Urinary bladder (tissue), 4 donors: ENCODE results near the gene FYTTD1. TPM values are rescaled to one million over a fixed set of nuclear protein-coding genes. Genes with fewer than 3 reads are reported as not detected.

ENCODE experiments used
- DNase-seq: peaks from one replicate; pipeline ENCODE4 v3.0.0-alpha.2; 2015; ENCODE audit errors: extremely low spot score
- H3K27ac ChIP-seq: one replicate; pipeline ENCODE4 v1.5.1; 2013; ENCODE audit warnings: low read depth, mild to moderate bottlenecking, moderate library complexity
- H3K36me3 ChIP-seq: one replicate; pipeline ENCODE4 v1.6.1; 2013; ENCODE audit warnings: mild to moderate bottlenecking, moderate library complexity; ENCODE audit not compliant: insufficient read depth
- H3K4me1 ChIP-seq: one replicate; pipeline ENCODE4 v1.6.1; 2013; ENCODE audit warnings: mild to moderate bottlenecking, moderate library complexity; ENCODE audit not compliant: insufficient read depth
- H3K4me3 ChIP-seq: one replicate; pipeline ENCODE4 v1.5.1; 2013; ENCODE audit warnings: low read depth, low read length
- WGBS: extraction: QIAGEN DNeasy Blood & Tissue Kit; methylation state at CpG from one replicate; pipeline ENCODE4 v1.1.7; 2013; 5-methylcytosine and 5-hydroxymethylcytosine counted together
- polyA plus RNA-seq: library from polyadenylated mRNA; stranded (reverse); fragments of 200-250 nt; gene quantifications from one replicate; pipeline ENCODE4 v1.2.3, GENCODE V29; 2013
- total RNA-seq: library from RNA; depleted of rRNA; stranded (reverse); fragments of >200 nt; gene quantifications from one replicate; pipeline ENCODE4 v1.2.3, GENCODE V29; 2014
- donor health status: healthy with polysubstance abuse.
- donor health status: healthy.

FYTTD1 gene
- total and polyA plus RNA-seq, 2 donors, result 36.5 to 56.4 TPM

GRCh38 chr3:197791113-197791891 is 41.6 kb downstream of the FYTTD1 start, which contains the start of gene LRCH3:
Gene LRCH3 (plus strand): TSS chr3:197791254. CDS start chr3:197791279, 25 bp downstream.
- H3K36me3 ChIP-seq, result no peaks in the 10 kb centered on the region
- peak; percentile 55 for DNase-seq
- under 1% methylated on average over 83 of the region's 83 CpGs for WGBS
- peak within 1 kb of the TSS; percentile 93 for H3K4me3 ChIP-seq
- H3K27ac ChIP-seq, result peak within 1 kb of the TSS; percentile 100
- peaks cover 3% of the 10 kb centered on the region for H3K4me1 ChIP-seq

GRCh38 chr3:197791892-197792647 is 42.4 kb downstream of the FYTTD1 start:
- 19% methylated on average over 25 of the region's 25 CpGs for WGBS
- H3K4me1 ChIP-seq, result peaks cover 3% of the 10 kb centered on the region
- peak overlapping the region; percentile 100 for H3K27ac ChIP-seq
- H3K36me3 ChIP-seq, result no peaks in the 10 kb centered on the region
- DNase-seq, result no peak
- H3K4me3 ChIP-seq, result peak overlapping the region; percentile 93

DNA sequence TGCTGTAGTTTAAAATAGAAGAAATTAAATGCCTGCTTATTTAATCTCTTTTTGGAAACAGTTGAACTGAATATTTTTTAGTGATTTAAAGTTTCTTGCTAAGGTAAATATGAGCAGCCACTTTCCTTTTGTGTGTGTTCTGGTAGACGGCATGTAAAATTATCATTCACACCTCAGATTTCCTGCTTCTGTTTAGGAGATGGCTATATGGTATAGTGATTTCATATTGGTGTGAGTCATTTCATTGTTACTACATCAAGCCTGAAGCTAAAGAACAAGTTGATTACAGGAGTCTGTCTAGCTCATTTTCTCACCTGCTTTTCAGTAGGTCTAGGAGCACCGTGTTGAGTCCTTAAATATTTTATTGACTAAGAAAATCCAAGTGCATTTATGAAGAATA is 43.6 kb downstream of the FYTTD1 start:
- no peak for DNase-seq
- Histone ChIP-seq H3K4me3 (no peak overlapping the region), H3K36me3 (no peaks in the 10 kb centered on the region), H3K4me1 (peaks cover 3% of the 10 kb centered on the region), H3K27ac (no peak overlapping the region)
- 35% methylated on average over 2 of the region's 2 CpGs for WGBS

DNA sequence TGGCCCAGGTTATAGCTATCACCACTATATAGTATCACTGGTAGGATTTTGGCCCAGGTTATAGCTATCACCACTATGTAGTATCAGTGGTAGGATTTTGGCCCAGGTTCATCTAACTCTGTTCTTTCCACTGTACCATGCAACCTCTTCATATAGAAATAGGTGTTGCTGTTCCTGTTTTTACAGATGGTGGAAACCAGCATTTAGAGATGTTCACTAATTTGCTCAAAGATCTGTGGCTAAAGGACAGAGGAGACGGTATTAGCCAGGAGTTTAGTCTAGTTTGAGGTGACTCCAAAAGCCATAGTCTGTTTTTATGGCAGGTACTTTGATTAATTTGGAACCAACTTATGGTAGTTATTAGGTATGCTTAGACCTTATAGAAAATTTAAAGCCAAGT is 44.4 kb downstream of the FYTTD1 start:
- Histone ChIP-seq H3K4me1 (peaks cover 3% of the 10 kb centered on the region), H3K4me3 (no peak overlapping the region), H3K27ac (no peak overlapping the region), H3K36me3 (no peaks in the 10 kb centered on the region)
- WGBS, result 91% methylated on average over 1 of the region's 1 CpG
- no peak for DNase-seq

DNA sequence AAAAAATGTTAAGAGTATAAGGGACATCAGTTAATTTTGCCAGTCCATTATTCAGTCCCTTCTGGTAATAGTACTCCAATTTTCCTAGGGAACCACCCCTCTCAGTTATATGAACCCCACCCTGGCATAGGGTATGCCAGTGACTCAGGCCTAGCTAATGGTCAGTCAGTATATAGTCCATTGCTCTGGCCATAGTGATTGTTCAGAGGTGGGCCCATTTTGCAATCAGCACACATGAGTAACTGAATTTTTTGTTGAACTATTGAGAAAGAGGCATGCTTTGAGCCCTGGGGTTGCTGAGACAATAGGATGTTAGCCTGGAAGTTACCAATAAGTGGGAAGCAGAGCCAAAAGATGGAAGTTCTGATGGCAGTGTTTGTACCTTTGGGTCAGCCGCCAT is 45.5 kb downstream of the FYTTD1 start:
- peaks cover 3% of the 10 kb centered on the region for H3K4me1 ChIP-seq
- no peak for DNase-seq

DNA sequence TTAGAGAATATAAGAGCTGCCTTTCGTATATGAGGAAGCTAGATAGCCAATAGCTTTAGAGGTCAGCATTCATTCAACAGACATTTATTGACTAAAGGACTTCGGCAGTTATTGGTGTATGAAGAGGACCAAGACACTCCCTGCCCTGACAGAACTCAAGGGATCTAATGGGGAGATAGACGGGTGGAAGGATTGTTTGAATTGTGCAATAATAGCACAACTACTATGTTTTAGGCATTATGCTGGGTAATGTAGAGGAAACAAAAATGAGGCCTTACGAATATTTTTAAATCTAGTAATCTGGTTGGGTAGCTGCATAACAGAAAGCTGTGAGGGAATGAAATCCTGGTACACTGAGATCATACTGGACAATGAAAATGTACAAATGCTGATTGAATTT is 46.4 kb downstream of the FYTTD1 start:
- H3K4me1 ChIP-seq, result peaks cover 3% of the 10 kb centered on the region
- no peaks in the 10 kb centered on the region for H3K36me3 ChIP-seq
- WGBS, result 62% methylated on average over 4 of the region's 4 CpGs
- no peak overlapping the region for H3K27ac ChIP-seq
- no peak overlapping the region for H3K4me3 ChIP-seq
- DNase-seq, result no peak

More for the DNA sequence above, 45.5 kb downstream of the FYTTD1 start:
- no peak overlapping the region for H3K27ac ChIP-seq
- no peaks in the 10 kb centered on the region for H3K36me3 ChIP-seq
- WGBS, result 95% methylated on average over 1 of the region's 1 CpG
- no peak overlapping the region for H3K4me3 ChIP-seq

GRCh38 chr3:197798863-197799262 is 49.2 kb downstream of the FYTTD1 start:
- H3K4me3 ChIP-seq, result no peak overlapping the region
- no peak for DNase-seq
- peaks cover 5% of the 10 kb centered on the region for H3K4me1 ChIP-seq
- WGBS, result 54% methylated on average over 3 of the region's 3 CpGs
- H3K27ac ChIP-seq, result no peak overlapping the region
- H3K36me3 ChIP-seq, result no peaks in the 10 kb centered on the region

DNA sequence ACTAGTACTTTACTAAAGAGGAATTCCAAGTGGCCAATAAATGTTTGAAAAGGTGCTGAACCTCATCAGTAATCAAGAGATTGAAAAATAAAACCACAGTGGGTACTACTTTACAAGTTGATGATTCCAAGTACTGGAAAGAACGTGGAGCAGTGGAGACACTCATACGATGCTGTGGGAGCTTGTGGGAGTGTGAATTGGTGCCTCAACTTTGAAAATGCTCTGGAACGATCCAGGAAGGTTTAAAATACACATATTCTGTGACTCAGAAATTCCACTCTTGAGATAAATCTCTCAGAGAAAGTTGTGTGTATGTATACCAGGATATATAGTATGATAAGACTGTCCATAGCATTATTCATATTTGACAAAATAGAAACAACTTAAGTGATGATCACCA is 50.7 kb downstream of the FYTTD1 start:
- DNase-seq, result no peak
- H3K4me1 ChIP-seq, result peaks cover 3% of the 10 kb centered on the region
- H3K4me3 ChIP-seq, result no peak overlapping the region
- 64% methylated on average over 3 of the region's 3 CpGs for WGBS
- no peaks in the 10 kb centered on the region for H3K36me3 ChIP-seq
- no peak overlapping the region for H3K27ac ChIP-seq

DNA sequence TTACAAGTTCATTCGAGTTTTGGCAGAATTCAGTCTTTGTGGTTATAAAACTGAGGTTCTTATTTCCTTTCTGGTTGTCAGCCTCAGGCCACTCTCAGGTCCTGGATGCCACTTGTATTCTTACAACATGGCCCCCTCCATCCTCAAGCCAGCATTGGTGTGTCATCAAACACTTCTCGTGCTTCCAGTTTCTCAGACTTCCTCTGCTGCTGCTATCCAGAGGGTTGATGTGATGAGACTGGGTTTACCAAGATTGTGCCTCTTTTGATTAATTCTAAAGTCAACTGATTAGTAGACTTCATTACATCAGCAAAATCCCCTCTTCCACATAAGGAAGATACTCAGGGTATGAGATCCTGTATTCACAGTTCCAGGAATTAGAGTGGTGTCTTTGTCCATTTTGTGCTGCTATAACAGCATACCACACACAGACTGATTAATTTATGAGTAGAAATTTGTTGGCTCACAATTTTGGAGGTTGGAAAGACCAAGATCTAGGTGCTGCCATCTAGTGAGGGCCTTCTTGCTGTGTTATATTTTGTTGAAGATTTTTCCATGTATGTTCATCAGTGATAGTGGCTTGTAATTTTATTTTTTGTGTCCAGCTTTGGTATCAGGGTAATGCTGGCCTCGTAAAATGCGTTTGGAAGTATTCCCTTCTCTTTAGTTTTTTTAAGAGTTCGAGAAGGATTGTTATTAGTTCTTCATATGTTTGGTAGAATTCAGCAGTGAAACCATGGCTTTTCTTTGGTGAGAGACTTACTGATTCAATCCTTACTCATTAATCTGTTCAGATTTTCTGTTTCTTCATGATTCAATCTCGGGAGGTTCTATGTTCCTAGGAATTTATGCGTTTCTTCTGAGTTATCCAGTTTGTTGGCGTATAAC is 52.5 kb downstream of the FYTTD1 start:
- Histone ChIP-seq H3K36me3 (no peaks in the 10 kb centered on the region), H3K27ac (no peak overlapping the region), H3K4me3 (no peak overlapping the region), H3K4me1 (peaks cover 3% of the 10 kb centered on the region)
- DNase-seq, result no peak
- WGBS, result 59% methylated on average over 8 of the region's 8 CpGs

GRCh38 chr3:197802779-197803459 is 53.2 kb downstream of the FYTTD1 start:
- peaks cover 3% of the 10 kb centered on the region for H3K4me1 ChIP-seq
- 96% methylated on average over 3 of the region's 3 CpGs for WGBS

DNA sequence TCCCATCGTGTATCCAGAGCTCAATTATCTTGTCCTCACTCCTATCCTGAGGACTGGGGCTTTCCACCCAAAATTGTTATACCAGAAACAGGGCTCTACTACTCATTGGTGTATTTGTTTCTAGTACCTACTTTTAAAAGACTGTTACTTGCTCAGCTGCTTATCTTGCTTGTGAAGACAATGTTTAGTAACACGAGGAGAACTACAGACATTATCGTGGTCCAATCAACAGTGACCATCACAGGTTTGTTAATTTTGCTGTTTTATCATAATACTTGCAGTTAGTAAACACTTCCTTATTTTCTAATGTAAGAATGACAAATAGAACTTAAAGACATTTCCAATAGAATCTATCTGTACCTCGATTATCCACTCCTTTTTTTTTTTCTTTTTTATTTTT is 54.8 kb downstream of the FYTTD1 start:
- DNase-seq, result no peak
- H3K27ac ChIP-seq, result no peak overlapping the region
- WGBS, result 77% methylated on average over 4 of the region's 4 CpGs
- peaks cover 3% of the 10 kb centered on the region for H3K4me1 ChIP-seq
- no peak overlapping the region for H3K4me3 ChIP-seq
- H3K36me3 ChIP-seq, result no peaks in the 10 kb centered on the region

More at GRCh38 chr3:197802779-197803459, 53.2 kb downstream of the FYTTD1 start:
- H3K4me3 ChIP-seq, result no peak overlapping the region
- no peak for DNase-seq
- H3K36me3 ChIP-seq, result no peaks in the 10 kb centered on the region
- H3K27ac ChIP-seq, result no peak overlapping the region

DNA sequence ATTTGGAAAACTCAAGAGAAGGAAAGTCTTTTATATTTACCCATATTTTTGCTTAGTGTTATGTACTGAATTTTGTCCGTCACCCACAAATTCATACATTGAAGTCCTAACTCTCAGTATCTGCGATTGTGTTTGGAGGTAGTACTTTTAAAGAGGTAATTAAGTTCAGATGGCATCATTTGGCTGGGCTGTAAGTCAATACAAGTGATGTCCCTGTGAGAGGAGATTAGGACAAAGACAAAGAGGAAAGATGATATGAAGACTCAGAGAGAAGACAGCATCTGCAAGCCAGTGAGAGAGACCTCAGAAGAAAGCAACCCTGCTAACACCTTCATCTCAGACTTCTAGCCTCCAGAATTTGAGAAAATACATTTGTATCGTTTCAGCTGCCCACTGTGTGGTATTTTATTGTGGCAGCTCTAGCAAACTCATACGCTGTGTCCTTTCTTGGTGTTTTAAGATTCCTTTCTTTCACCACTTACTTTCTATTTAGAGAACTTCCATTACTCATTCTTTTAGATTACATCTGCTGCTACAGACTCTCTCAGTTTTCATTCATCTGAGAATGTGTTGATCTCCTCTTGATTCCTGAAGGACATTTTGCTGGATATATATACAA is 58.4 kb downstream of the FYTTD1 start:
- 60% methylated on average over 4 of the region's 4 CpGs for WGBS
- H3K36me3 ChIP-seq, result no peaks in the 10 kb centered on the region
- no peak for DNase-seq
- no peaks in the 10 kb centered on the region for H3K4me1 ChIP-seq
- no peak overlapping the region for H3K4me3 ChIP-seq
- H3K27ac ChIP-seq, result no peak overlapping the region
